Muscle of arm (tissue), 14 donors: ENCODE data around the gene THAP6. TPM values are rescaled to one million over a fixed set of nuclear protein-coding genes. Genes with fewer than 3 reads are reported as not detected.
"Not testable (repeated sequence)": the region's sequence is repeated elsewhere in the genome, so short reads cannot be mapped to it uniquely, and the experiment has no call there.

Experiments used
- DNase-seq: peaks from one replicate; pipeline ENCODE4 v3.0.0-alpha.2; 2013
- long read RNA-seq, 11 donors: transcript quantifications; one replicate each; lab custom pipeline, GENCODE V29; 2026
- polyA plus RNA-seq, 12 donors: library from polyadenylated mRNA; unstranded; fragments of 120-200 nt; gene quantifications; one replicate each; pipeline ENCODE4 v1.2.1, GENCODE V29; 2013; ENCODE audit not compliant: insufficient read length in 12 of 12

THAP6 gene
- 10 to 100 TPM in 11 of 12 donors, not detected in 1; 12.2 to 26.1 (median 19.2) TPM for polyA plus RNA-seq
- long read RNA-seq, donor 1, partial matches to known transcripts: 0 of 5 reads
- long read RNA-seq, donor 1, other reads (novel, unspliced or antisense): 0 of 5 reads
- long read RNA-seq, donor 2, partial matches to known transcripts: 0 of 7 reads
- long read RNA-seq, donor 2, other reads (novel, unspliced or antisense): 0 of 7 reads
- long read RNA-seq, donor 3, partial matches to known transcripts: 0 of 1 reads
- long read RNA-seq, donor 3, other reads (novel, unspliced or antisense): 0 of 1 reads
- long read RNA-seq, donor 4, partial matches to known transcripts: 0 of 6 reads
- long read RNA-seq, donor 4, other reads (novel, unspliced or antisense): 0 of 6 reads
- long read RNA-seq, donor 5, partial matches to known transcripts: 0 of 4 reads
- long read RNA-seq, donor 5, other reads (novel, unspliced or antisense): 0 of 4 reads
- long read RNA-seq, donor 6, partial matches to known transcripts: 0 of 1 reads
- long read RNA-seq, donor 6, other reads (novel, unspliced or antisense): 0 of 1 reads
- long read RNA-seq, donor 7, partial matches to known transcripts: 0 of 3 reads
- long read RNA-seq, donor 7, other reads (novel, unspliced or antisense): 0 of 3 reads
- long read RNA-seq, donor 8, partial matches to known transcripts: 0 of 2 reads
- long read RNA-seq, donor 8, other reads (novel, unspliced or antisense): 0 of 2 reads
- long read RNA-seq, donor 9, partial matches to known transcripts: 0 of 2 reads
- long read RNA-seq, donor 9, other reads (novel, unspliced or antisense): 0 of 2 reads
- long read RNA-seq, donor 10, partial matches to known transcripts: 0 of 2 reads
- long read RNA-seq, donor 10, other reads (novel, unspliced or antisense): 0 of 2 reads
- long read RNA-seq, donor 11, partial matches to known transcripts: 0 of 4 reads
- long read RNA-seq, donor 11, other reads (novel, unspliced or antisense): 0 of 4 reads

GRCh38 chr4:75514131-75514948 lies at the start of gene THAP6, which contains the start of gene RCHY1:
THAP6 (plus strand) TSS chr4:75514473; CDS start chr4:75515453, 980 bp downstream.
RCHY1 (minus strand) TSS chr4:75514403; CDS start chr4:75514286, 117 bp downstream.
- DNase-seq: peak; percentile 95

- no peak for DNase-seq
Measured at GRCh38 chr4:75469896-75470295, 44.4 kb upstream of the THAP6 start.

- no peak for DNase-seq
Measured at GRCh38 chr4:75470738-75471137, 43.5 kb upstream of the THAP6 start.

GRCh38 chr4:75477201-75477600 lies 37.1 kb upstream of the THAP6 start:
- no peak for DNase-seq

GRCh38 chr4:75484190-75484589 lies 30.1 kb upstream of the THAP6 start:
- peak; percentile 1 for DNase-seq

GRCh38 chr4:75490155-75490554 lies 24.1 kb upstream of the THAP6 start:
- DNase-seq: peak; percentile 22

GRCh38 chr4:75494563-75494962 lies 19.7 kb upstream of the THAP6 start:
- DNase-seq: peak; percentile 7

- no peak for DNase-seq
Measured at GRCh38 chr4:75495476-75495875, 18.8 kb upstream of the THAP6 start.

GRCh38 chr4:75496406-75496805 lies 17.9 kb upstream of the THAP6 start:
- no peak for DNase-seq

- no peak for DNase-seq
Measured at GRCh38 chr4:75497133-75497532, 17.1 kb upstream of the THAP6 start.

- DNase-seq: no peak
Measured at GRCh38 chr4:75498041-75498440, 16.2 kb upstream of the THAP6 start.

GRCh38 chr4:75499900-75500299 lies 14.4 kb upstream of the THAP6 start:
- DNase-seq: no peak

- no peak for DNase-seq
Measured at GRCh38 chr4:75502671-75503070, 11.6 kb upstream of the THAP6 start.

- no peak for DNase-seq
Measured at GRCh38 chr4:75505630-75506029, 8.6 kb upstream of the THAP6 start.

- not testable (repeated sequence) for DNase-seq
Measured at GRCh38 chr4:75509592-75509991, 4.7 kb upstream of the THAP6 start.

GRCh38 chr4:75511841-75512240 lies 2.4 kb upstream of the THAP6 start:
- no peak for DNase-seq

GRCh38 chr4:75512386-75513211 lies 1.7 kb upstream of the THAP6 start:
- DNase-seq: peak; percentile 7

- DNase-seq: peak; percentile 17
Measured at GRCh38 chr4:75513526-75514130, 645 bp upstream of the THAP6 start.

- DNase-seq: no peak
Measured at GRCh38 chr4:75514949-75515612, 808 bp downstream of the THAP6 start.

GRCh38 chr4:75516144-75516543 lies 1.9 kb downstream of the THAP6 start:
- DNase-seq: no peak
